Activated T-helper 2 cell treated with anti-CD3 and anti-CD28 coated beads, Interferon-gamma antibody, Interleukin-2, Interleukin-4, amounts not matched to agents 10 μg/mL and 5 μg/mL and 100 μg/mL, durations not matched to agents 14 hours and 24 hours and 36 hours (primary cell): ENCODE results near the gene MCF2L. TPM values are rescaled to one million over a fixed set of nuclear protein-coding genes. Genes with fewer than 3 reads are reported as not detected.

Experiments
- DNase-seq: peaks from one replicate; pipeline ENCODE4 v3.0.0; 2021; ENCODE audit warnings: low spot score
- H3K27ac Mint-ChIP-seq: one replicate; pipeline ENCODE4 v1.8.0; 2021; ENCODE audit warnings: mixed read lengths
- H3K27me3 Mint-ChIP-seq: one replicate; pipeline ENCODE4 v1.8.0; 2021; ENCODE audit warnings: low read depth, mixed read lengths
- H3K36me3 Mint-ChIP-seq: one replicate; pipeline ENCODE4 v1.8.0; 2021; ENCODE audit warnings: low read depth, mixed read lengths
- H3K4me1 Mint-ChIP-seq: one replicate; pipeline ENCODE4 v1.8.0; 2021; ENCODE audit warnings: low read depth, mixed read lengths
- H3K4me3 Mint-ChIP-seq: one replicate; pipeline ENCODE4 v1.8.0; 2021; ENCODE audit warnings: low read depth, mild to moderate bottlenecking, moderate library complexity, mixed read lengths
- H3K9me3 Mint-ChIP-seq: one replicate; pipeline ENCODE4 v1.8.0; 2021; ENCODE audit warnings: mixed read lengths
- intact Hi-C: fragments of 100-400 bp; cut with micrococcal nuclease; formaldehyde crosslinking; loops from one replicate; pipeline ENCODE4 v1.15.1; 2023
- total RNA-seq: library from RNA; stranded (reverse); gene quantifications from 2 replicates; pipeline ENCODE4 v1.2.3, GENCODE V29; 2022

Gene MCF2L
- 0.23 TPM in 1 of 2 replicates, not detected in the other for total RNA-seq

GRCh38 chr13:112968910-112969691 lies at the start of gene MCF2L:
Gene MCF2L (plus strand): TSS chr13:112969214. CDS start chr13:112969380, 166 bp downstream.
- Mint-ChIP-seq H3K36me3 (no peaks in the 10 kb centered on the region), H3K9me3 (no peaks in the 10 kb centered on the region), H3K27ac (no peak within 1 kb of the TSS), H3K27me3 (peaks cover 38% of the 10 kb centered on the region), H3K4me3 (peak within 1 kb of the TSS; percentile 80), H3K4me1 (peaks cover 7% of the 10 kb centered on the region)
- peak; percentile 12 for DNase-seq
- intact Hi-C loops, result no loop called here

- no peak overlapping the region for H3K27ac Mint-ChIP-seq
- peaks cover 13% of the 10 kb centered on the region for H3K27me3 Mint-ChIP-seq
Observed at GRCh38 chr13:112923962-112924361, 45.1 kb upstream of the MCF2L start.

GRCh38 chr13:112924365-112924764 lies 44.6 kb upstream of the MCF2L start:
- H3K4me1 Mint-ChIP-seq, result no peaks in the 10 kb centered on the region
- no peaks in the 10 kb centered on the region for H3K36me3 Mint-ChIP-seq
- peaks cover 17% of the 10 kb centered on the region for H3K27me3 Mint-ChIP-seq
- no peak overlapping the region for H3K4me3 Mint-ChIP-seq
- H3K9me3 Mint-ChIP-seq, result no peaks in the 10 kb centered on the region
- intact Hi-C loops, result no loop called here
- no peak overlapping the region for H3K27ac Mint-ChIP-seq
- DNase-seq, result no peak

More at GRCh38 chr13:112923962-112924361, 45.1 kb upstream of the MCF2L start:
- no peak for DNase-seq
- intact Hi-C loops, result no loop called here
- Mint-ChIP-seq H3K4me3 (no peak overlapping the region), H3K9me3 (no peaks in the 10 kb centered on the region), H3K36me3 (no peaks in the 10 kb centered on the region), H3K4me1 (no peaks in the 10 kb centered on the region)

GRCh38 chr13:112926003-112926402 lies 43.0 kb upstream of the MCF2L start:
- Mint-ChIP-seq H3K4me3 (no peak overlapping the region), H3K27ac (no peak overlapping the region), H3K4me1 (no peaks in the 10 kb centered on the region), H3K9me3 (no peaks in the 10 kb centered on the region), H3K27me3 (peaks cover 26% of the 10 kb centered on the region), H3K36me3 (no peaks in the 10 kb centered on the region)
- intact Hi-C loops, result no loop called here
- no peak for DNase-seq

- H3K4me1 Mint-ChIP-seq, result no peaks in the 10 kb centered on the region
- H3K9me3 Mint-ChIP-seq, result no peaks in the 10 kb centered on the region
- intact Hi-C loops, result no loop called here
- H3K27me3 Mint-ChIP-seq, result peaks cover 28% of the 10 kb centered on the region
- DNase-seq, result no peak
- no peak overlapping the region for H3K27ac Mint-ChIP-seq
- H3K4me3 Mint-ChIP-seq, result no peak overlapping the region
- H3K36me3 Mint-ChIP-seq, result no peaks in the 10 kb centered on the region
Observed at GRCh38 chr13:112926993-112927392, 42.0 kb upstream of the MCF2L start.

- intact Hi-C loops, result no loop called here
- DNase-seq, result no peak
- Mint-ChIP-seq H3K4me3 (no peak overlapping the region), H3K9me3 (no peaks in the 10 kb centered on the region), H3K36me3 (no peaks in the 10 kb centered on the region), H3K27ac (no peak overlapping the region), H3K27me3 (peaks cover 28% of the 10 kb centered on the region), H3K4me1 (no peaks in the 10 kb centered on the region)
Observed at GRCh38 chr13:112928020-112928971, 40.7 kb upstream of the MCF2L start.

GRCh38 chr13:112928972-112929782 lies 39.8 kb upstream of the MCF2L start:
- no peaks in the 10 kb centered on the region for H3K4me1 Mint-ChIP-seq
- H3K27ac Mint-ChIP-seq, result no peak overlapping the region
- peaks cover 28% of the 10 kb centered on the region for H3K27me3 Mint-ChIP-seq
- H3K9me3 Mint-ChIP-seq, result no peaks in the 10 kb centered on the region
- no peak for DNase-seq
- no peaks in the 10 kb centered on the region for H3K36me3 Mint-ChIP-seq
- H3K4me3 Mint-ChIP-seq, result no peak overlapping the region
- intact Hi-C loops, result no loop called here

- intact Hi-C loops, result no loop called here
- Mint-ChIP-seq H3K27ac (no peak overlapping the region), H3K36me3 (no peaks in the 10 kb centered on the region), H3K4me1 (no peaks in the 10 kb centered on the region), H3K9me3 (no peaks in the 10 kb centered on the region), H3K27me3 (peaks cover 28% of the 10 kb centered on the region), H3K4me3 (no peak overlapping the region)
- no peak for DNase-seq
Observed at GRCh38 chr13:112929783-112930055, 39.3 kb upstream of the MCF2L start.

- no peaks in the 10 kb centered on the region for H3K9me3 Mint-ChIP-seq
- H3K27me3 Mint-ChIP-seq, result peaks cover 28% of the 10 kb centered on the region
- H3K4me3 Mint-ChIP-seq, result no peak overlapping the region
- no peaks in the 10 kb centered on the region for H3K36me3 Mint-ChIP-seq
- DNase-seq, result no peak
- intact Hi-C loops, result no loop called here
- no peak overlapping the region for H3K27ac Mint-ChIP-seq
- H3K4me1 Mint-ChIP-seq, result no peaks in the 10 kb centered on the region
Observed at GRCh38 chr13:112930192-112930591, 38.8 kb upstream of the MCF2L start.

GRCh38 chr13:112931028-112931934 lies 37.7 kb upstream of the MCF2L start:
- Mint-ChIP-seq H3K9me3 (no peaks in the 10 kb centered on the region), H3K27ac (no peak overlapping the region), H3K27me3 (peaks cover 28% of the 10 kb centered on the region), H3K36me3 (no peaks in the 10 kb centered on the region), H3K4me1 (no peaks in the 10 kb centered on the region), H3K4me3 (no peak overlapping the region)
- intact Hi-C loops, result no loop called here
- no peak for DNase-seq

GRCh38 chr13:112932971-112933370 lies 36.0 kb upstream of the MCF2L start:
- no peak overlapping the region for H3K27ac Mint-ChIP-seq
- intact Hi-C loops, result no loop called here
- no peaks in the 10 kb centered on the region for H3K4me1 Mint-ChIP-seq
- no peaks in the 10 kb centered on the region for H3K36me3 Mint-ChIP-seq
- H3K27me3 Mint-ChIP-seq, result peaks cover 22% of the 10 kb centered on the region
- no peaks in the 10 kb centered on the region for H3K9me3 Mint-ChIP-seq
- no peak overlapping the region for H3K4me3 Mint-ChIP-seq
- no peak for DNase-seq

- peaks cover 16% of the 10 kb centered on the region for H3K27me3 Mint-ChIP-seq
- H3K36me3 Mint-ChIP-seq, result no peaks in the 10 kb centered on the region
- H3K9me3 Mint-ChIP-seq, result no peaks in the 10 kb centered on the region
- DNase-seq, result no peak
- no peak overlapping the region for H3K4me3 Mint-ChIP-seq
- no peaks in the 10 kb centered on the region for H3K4me1 Mint-ChIP-seq
- intact Hi-C loops, result no loop called here
- no peak overlapping the region for H3K27ac Mint-ChIP-seq
Observed at GRCh38 chr13:112933649-112934048, 35.4 kb upstream of the MCF2L start.
